GM23248 (cell line): Measurements from ENCODE around the gene CNTNAP1. TPM values are rescaled to one million over a fixed set of nuclear protein-coding genes. Genes with fewer than 3 reads are reported as not detected.

Experiments used
- DNase-seq: peaks from one replicate; pipeline ENCODE4 v3.0.0-alpha.2; 2015
- H2AFZ ChIP-seq: fragments of 200-600 bp; sonication (generic); 2 replicates; pipeline ENCODE4 v1.6.1; 2016; ENCODE audit warnings: antibody characterized with exemption
- H3F3A ChIP-seq: fragments of 200-600 bp; sonication (generic); 2 replicates; pipeline ENCODE4 v1.6.1; 2016; ENCODE audit warnings: mild to moderate bottlenecking, antibody characterized with exemption, mixed run types; ENCODE audit not compliant: insufficient read depth
- H3K27ac ChIP-seq: fragments of 200-600 bp; sonication (generic); 2 replicates; pipeline ENCODE4 v1.5.1; 2016; ENCODE audit warnings: mild to moderate bottlenecking
- H3K27me3 ChIP-seq: fragments of 200-600 bp; sonication (generic); replicated peaks from 2 replicates; pipeline ENCODE4 v1.6.1; 2016; ENCODE audit warnings: mild to moderate bottlenecking; ENCODE audit not compliant: insufficient read depth
- H3K36me3 ChIP-seq: fragments of 200-600 bp; sonication (generic); 2 replicates; pipeline ENCODE4 v1.6.1; 2016; ENCODE audit warnings: low read depth, mild to moderate bottlenecking
- H3K4me1 ChIP-seq: fragments of 200-600 bp; sonication (generic); 2 replicates; pipeline ENCODE4 v1.6.1; 2016; ENCODE audit warnings: mild to moderate bottlenecking; ENCODE audit not compliant: insufficient read depth
- H3K4me2 ChIP-seq: fragments of 200-600 bp; sonication (generic); one replicate; pipeline ENCODE4 v1.6.1; 2016; ENCODE audit warnings: mild to moderate bottlenecking; ENCODE audit not compliant: unreplicated experiment
- H3K4me3 ChIP-seq: fragments of 200-600 bp; sonication (generic); 2 replicates; pipeline ENCODE4 v1.5.1; 2016; ENCODE audit warnings: mild to moderate bottlenecking
- H3K79me2 ChIP-seq: fragments of 200-600 bp; sonication (generic); 2 replicates; pipeline ENCODE4 v1.6.1; 2016; ENCODE audit warnings: mild to moderate bottlenecking; ENCODE audit not compliant: insufficient read depth
- H3K9ac ChIP-seq: fragments of 200-600 bp; sonication (generic); 2 replicates; pipeline ENCODE4 v1.6.1; 2016; ENCODE audit warnings: mild to moderate bottlenecking
- H3K9me2 ChIP-seq: fragments of 200-600 bp; sonication (generic); 2 replicates; pipeline ENCODE4 v1.6.1; 2016; ENCODE audit warnings: mixed run types, mild to moderate bottlenecking, moderate library complexity; ENCODE audit not compliant: insufficient read depth
- H3K9me3 ChIP-seq: fragments of 200-600 bp; sonication (generic); one replicate; pipeline ENCODE4 v1.6.1; 2017; ENCODE audit warnings: low read depth
- H4K20me1 ChIP-seq: fragments of 200-600 bp; sonication (generic); 2 replicates; pipeline ENCODE4 v1.6.0; 2016; ENCODE audit not compliant: insufficient read depth
- EZH2 ChIP-seq: fragments of 200-600 bp; sonication (generic); IDR thresholded peaks from 2 replicates; pipeline ENCODE4 v1.6.1; 2018; ENCODE audit warnings: antibody characterized with exemption, mild to moderate bottlenecking; ENCODE audit not compliant: insufficient read depth, poor library complexity, severe bottlenecking
- EZH2phosphoT487 ChIP-seq: fragments of 200-600 bp; sonication (generic); IDR thresholded peaks from 2 replicates; pipeline ENCODE4 v1.6.1; 2018; ENCODE audit warnings: antibody characterized with exemption, moderate library complexity, mild to moderate bottlenecking, low read depth; ENCODE audit not compliant: insufficient read depth
- WGBS, 2 experiments: methylation state at CpG; one replicate each; pipeline ENCODE4 v1.1.6; 2015 to 2017; ENCODE audit warnings: low lambda C conversion rate in 2 of 2, low coverage in 1 of 2; ENCODE audit errors: missing lambda C conversion rate in 2 of 2; 5-methylcytosine and 5-hydroxymethylcytosine counted together
- in situ Hi-C: fragments of 300-500 bp; cut with MboI; formaldehyde crosslinking; loops from 2 replicates; pipeline ENCODE4 v1.15.0; 2020
- microRNA-seq: library from miRNA; unstranded; fragments of <30 nt; microRNA quantifications from one replicate; pipeline ENCODE4, GENCODE V29; 2016; ENCODE audit warnings: borderline number of aligned reads
- polyA plus RNA-seq: library from polyadenylated mRNA; unstranded; fragments of >200 nt; fragmentation: Nextera tagmentation; extraction: Ambion mirVana; gene quantifications from 2 replicates; pipeline ENCODE4 v1.2.1, GENCODE V29; 2016
- small RNA-seq: library from RNA; depleted of rRNA; stranded (forward); fragments of <200 nt; gene quantifications from one replicate; pipeline ENCODE3, GENCODE V24; 2014; ENCODE audit warnings: low read depth, low replicate concordance
- total RNA-seq: library from RNA; depleted of rRNA; stranded (reverse); fragments of >200 nt; shearing (Covaris generic); gene quantifications from 2 replicates; pipeline ENCODE4 v1.2.3, GENCODE V29; 2014; rRNA removed

CNTNAP1 gene
- total and polyA plus RNA-seq, 2 experiments from 2014 or later = 3.6 to 24.5 TPM

- H3K79me2 ChIP-seq = peaks cover 4% of the 10 kb centered on the region
- WGBS, 2 experiments = 33 to 36% methylated on average over 11 of the region's 11 CpGs
- H3K4me3 ChIP-seq = no peak overlapping the region
- H3K9ac ChIP-seq = no peak overlapping the region
- no peak overlapping the region for H3K4me2 ChIP-seq
- no peak for TF ChIP-seq EZH2phosphoT487
- TF ChIP-seq EZH2 = no peak
- H3K4me1 ChIP-seq = no peaks in the 10 kb centered on the region; the same call in 1 of the 2 replicates
- H3K27me3 ChIP-seq = no peaks in the 10 kb centered on the region
- H3K27ac ChIP-seq = no peak overlapping the region
- no peaks in the 10 kb centered on the region for H3K36me3 ChIP-seq
- in situ Hi-C loops = loop anchor here (25.0 kb wide), 1 partner anchor 188 kb away; no protein-coding TSS in a partner anchor
- H2AFZ ChIP-seq = no peak overlapping the region; the same call in 1 of the 2 replicates
- DNase-seq = no peak
- H3K9me2 ChIP-seq = no peaks in the 10 kb centered on the region
- H3K9me3 ChIP-seq = no peaks in the 10 kb centered on the region
- H4K20me1 ChIP-seq = no peaks in the 10 kb centered on the region
- no peaks in the 10 kb centered on the region for H3F3A ChIP-seq
Observed at GRCh38 chr17:42748908-42749798, 66.8 kb downstream of the CNTNAP1 start.

Small RNAs within 50 kb of the gene (microRNA-seq; reads per million reads assigned to microRNA genes)
- gene MIR6780A = not detected

Small RNAs within 50 kb of the gene (small RNA-seq; reads per million reads assigned to genes)
- not detected for gene MIR6780A

Other genes starting within 250 kb of the CNTNAP1 start
- gene ATP6V0A1, start 223.7 kb upstream of the CNTNAP1 start, total RNA-seq = 15.3 and 16.3 TPM in 2 replicates
- gene ATP6V0A1, start 223.7 kb upstream of the CNTNAP1 start, polyA plus RNA-seq = 21.6 and 26.0 TPM in 2 replicates
- 68.1 and 83.1 TPM in 2 replicates for gene NAGLU, start 146.3 kb upstream of the CNTNAP1 start, total RNA-seq
- gene NAGLU, start 146.3 kb upstream of the CNTNAP1 start, polyA plus RNA-seq = 36.8 and 39.4 TPM in 2 replicates
- gene HSD17B1, start 129.6 kb upstream of the CNTNAP1 start, total RNA-seq = 0.76 and 2.3 TPM in 2 replicates
- gene HSD17B1, start 129.6 kb upstream of the CNTNAP1 start, polyA plus RNA-seq = 2.6 and 3.0 TPM in 2 replicates
- 19.2 and 22.7 TPM in 2 replicates for gene COASY, start 120.4 kb upstream of the CNTNAP1 start, total RNA-seq
- 50.1 and 56.9 TPM in 2 replicates for gene COASY, start 120.4 kb upstream of the CNTNAP1 start, polyA plus RNA-seq
- gene MLX, start 115.4 kb upstream of the CNTNAP1 start, total RNA-seq = 29.3 and 30.8 TPM in 2 replicates
- gene MLX, start 115.4 kb upstream of the CNTNAP1 start, polyA plus RNA-seq = 37.0 and 39.3 TPM in 2 replicates
- 8.2 and 8.9 TPM in 2 replicates for gene PSMC3IP, start 104.8 kb upstream of the CNTNAP1 start, total RNA-seq
- gene PSMC3IP, start 104.8 kb upstream of the CNTNAP1 start, polyA plus RNA-seq = 11.1 and 12.0 TPM in 2 replicates
- 54.8 and 66.7 TPM in 2 replicates for gene RETREG3, start 73.2 kb upstream of the CNTNAP1 start, total RNA-seq
- 36.3 and 38.0 TPM in 2 replicates for gene RETREG3, start 73.2 kb upstream of the CNTNAP1 start, polyA plus RNA-seq
- gene TUBG1, start 72.8 kb upstream of the CNTNAP1 start, total RNA-seq = 42.5 and 53.0 TPM in 2 replicates
- 91.4 and 95.3 TPM in 2 replicates for gene TUBG1, start 72.8 kb upstream of the CNTNAP1 start, polyA plus RNA-seq
- gene TUBG2, start 23.2 kb upstream of the CNTNAP1 start, total RNA-seq = 12.1 and 14.4 TPM in 2 replicates
- gene TUBG2, start 23.2 kb upstream of the CNTNAP1 start, polyA plus RNA-seq = 29.8 and 30.9 TPM in 2 replicates
- 19.0 and 32.2 TPM in 2 replicates for gene PLEKHH3, start 5.5 kb upstream of the CNTNAP1 start, total RNA-seq
- gene PLEKHH3, start 5.5 kb upstream of the CNTNAP1 start, polyA plus RNA-seq = 6.4 and 7.5 TPM in 2 replicates
- gene CCR10, start 688 bp upstream of the CNTNAP1 start, total RNA-seq = 1.1 and 3.5 TPM in 2 replicates
- gene CCR10, start 688 bp upstream of the CNTNAP1 start, polyA plus RNA-seq = 1.6 and 2.5 TPM in 2 replicates
- 22.4 and 22.5 TPM in 2 replicates for gene EZH1, start 62.5 kb downstream of the CNTNAP1 start, total RNA-seq
- 19.9 and 22.8 TPM in 2 replicates for gene EZH1, start 62.5 kb downstream of the CNTNAP1 start, polyA plus RNA-seq
- 3.7 TPM in 1 of 2 replicates, not detected in the other for gene RAMP2, start 78.7 kb downstream of the CNTNAP1 start, total RNA-seq
- 2.3 and 2.4 TPM in 2 replicates for gene RAMP2, start 78.7 kb downstream of the CNTNAP1 start, polyA plus RNA-seq
- 93.0 and 96.0 TPM in 2 replicates for gene VPS25, start 90.9 kb downstream of the CNTNAP1 start, total RNA-seq
- gene VPS25, start 90.9 kb downstream of the CNTNAP1 start, polyA plus RNA-seq = 103 TPM in 2 replicates
- gene WNK4, start 98.1 kb downstream of the CNTNAP1 start, total RNA-seq = 3.0 and 3.4 TPM in 2 replicates
- 11.4 and 12.6 TPM in 2 replicates for gene WNK4, start 98.1 kb downstream of the CNTNAP1 start, polyA plus RNA-seq
- 39.1 and 48.0 TPM in 2 replicates for gene COA3, start 116.2 kb downstream of the CNTNAP1 start, total RNA-seq
- gene COA3, start 116.2 kb downstream of the CNTNAP1 start, polyA plus RNA-seq = 125 TPM in 2 replicates
- gene CNTD1, start 116.3 kb downstream of the CNTNAP1 start, total RNA-seq = not detected in 2 replicates
- gene CNTD1, start 116.3 kb downstream of the CNTNAP1 start, polyA plus RNA-seq = 0.14 and 0.71 TPM in 2 replicates
- gene BECN1, start 141.8 kb downstream of the CNTNAP1 start, total RNA-seq = 134 and 191 TPM in 2 replicates
- 105 and 117 TPM in 2 replicates for gene BECN1, start 141.8 kb downstream of the CNTNAP1 start, polyA plus RNA-seq
- 88.1 and 104 TPM in 2 replicates for gene PSME3, start 150.9 kb downstream of the CNTNAP1 start, total RNA-seq
- gene PSME3, start 150.9 kb downstream of the CNTNAP1 start, polyA plus RNA-seq = 170 and 176 TPM in 2 replicates
- 0.13 and 0.22 TPM in 2 replicates for gene AOC2, start 162.0 kb downstream of the CNTNAP1 start, total RNA-seq
- gene AOC2, start 162.0 kb downstream of the CNTNAP1 start, polyA plus RNA-seq = 0.09 and 0.14 TPM in 2 replicates
- 0.13 TPM in 1 of 2 replicates, not detected in the other for gene AOC3, start 168.7 kb downstream of the CNTNAP1 start, total RNA-seq
- 0.05 TPM in 1 of 2 replicates, not detected in the other for gene AOC3, start 168.7 kb downstream of the CNTNAP1 start, polyA plus RNA-seq
- not detected in 2 replicates for gene G6PC1, start 218.3 kb downstream of the CNTNAP1 start, total RNA-seq
- gene G6PC1, start 218.3 kb downstream of the CNTNAP1 start, polyA plus RNA-seq = not detected in 2 replicates